SJSA1 (cell line): Measurements from ENCODE around the gene CSNK2B. TPM values are rescaled to one million over a fixed set of nuclear protein-coding genes. Genes with fewer than 3 reads are reported as not detected.

ENCODE experiments used
- DNase-seq, 2 experiments: peaks; one replicate each; pipeline ENCODE4 v3.0.0-alpha.2; 2015 to 2020; ENCODE audit warnings: low spot score in 2 of 2, low read depth in 1 of 2
- H3K27ac ChIP-seq: fragments of 250-450 bp; sonication (Bioruptor Pico); 2 replicates; pipeline ENCODE4 v1.5.1; 2020; ENCODE audit warnings: mild to moderate bottlenecking, moderate library complexity
- H3K27me3 ChIP-seq: fragments of 250-450 bp; sonication (Bioruptor Pico); replicated peaks from 2 replicates; pipeline ENCODE4 v1.5.1; 2020; ENCODE audit warnings: mild to moderate bottlenecking, moderate library complexity
- H3K36me3 ChIP-seq: fragments of 250-450 bp; sonication (Bioruptor Pico); 2 replicates; pipeline ENCODE4 v1.5.1; 2020; ENCODE audit warnings: mild to moderate bottlenecking
- H3K4me1 ChIP-seq: fragments of 250-450 bp; sonication (Bioruptor Pico); replicated peaks from 2 replicates; pipeline ENCODE4 v1.6.1; 2021; ENCODE audit warnings: mild to moderate bottlenecking
- H3K4me3 ChIP-seq: fragments of 250-450 bp; sonication (Bioruptor Pico); 2 replicates; pipeline ENCODE4 v1.5.1; 2020; ENCODE audit warnings: mild to moderate bottlenecking
- H3K9me3 ChIP-seq: fragments of 250-450 bp; sonication (Bioruptor Pico); replicated peaks from 2 replicates; pipeline ENCODE4 v1.5.1; 2020; ENCODE audit warnings: mild to moderate bottlenecking
- total RNA-seq: library from RNA; depleted of rRNA; stranded (reverse); fragments of >200 nt; shearing (Covaris generic); gene quantifications from 2 replicates; pipeline ENCODE4 v1.2.3, GENCODE V29; 2014

The CSNK2B gene
- total RNA-seq, 1 experiment from 2014 or later = 293 TPM

GRCh38 chr6:31645325-31645724 is 20.6 kb upstream of the CSNK2B start:
- Histone ChIP-seq H3K36me3 (peaks cover 91% of the 10 kb centered on the region), H3K4me1 (no peaks in the 10 kb centered on the region), H3K27ac (no peak overlapping the region), H3K27me3 (no peaks in the 10 kb centered on the region), H3K9me3 (no peaks in the 10 kb centered on the region), H3K4me3 (no peak overlapping the region)
- no peak for DNase-seq

GRCh38 chr6:31651602-31652191 is 14.2 kb upstream of the CSNK2B start:
- Histone ChIP-seq H3K9me3 (no peaks in the 10 kb centered on the region), H3K36me3 (peaks cover 43% of the 10 kb centered on the region), H3K27ac (peak overlapping the region; percentile 82), H3K4me1 (peaks cover 12% of the 10 kb centered on the region), H3K4me3 (peak overlapping the region; percentile 57), H3K27me3 (no peaks in the 10 kb centered on the region)
- DNase-seq = no peak

DNA sequence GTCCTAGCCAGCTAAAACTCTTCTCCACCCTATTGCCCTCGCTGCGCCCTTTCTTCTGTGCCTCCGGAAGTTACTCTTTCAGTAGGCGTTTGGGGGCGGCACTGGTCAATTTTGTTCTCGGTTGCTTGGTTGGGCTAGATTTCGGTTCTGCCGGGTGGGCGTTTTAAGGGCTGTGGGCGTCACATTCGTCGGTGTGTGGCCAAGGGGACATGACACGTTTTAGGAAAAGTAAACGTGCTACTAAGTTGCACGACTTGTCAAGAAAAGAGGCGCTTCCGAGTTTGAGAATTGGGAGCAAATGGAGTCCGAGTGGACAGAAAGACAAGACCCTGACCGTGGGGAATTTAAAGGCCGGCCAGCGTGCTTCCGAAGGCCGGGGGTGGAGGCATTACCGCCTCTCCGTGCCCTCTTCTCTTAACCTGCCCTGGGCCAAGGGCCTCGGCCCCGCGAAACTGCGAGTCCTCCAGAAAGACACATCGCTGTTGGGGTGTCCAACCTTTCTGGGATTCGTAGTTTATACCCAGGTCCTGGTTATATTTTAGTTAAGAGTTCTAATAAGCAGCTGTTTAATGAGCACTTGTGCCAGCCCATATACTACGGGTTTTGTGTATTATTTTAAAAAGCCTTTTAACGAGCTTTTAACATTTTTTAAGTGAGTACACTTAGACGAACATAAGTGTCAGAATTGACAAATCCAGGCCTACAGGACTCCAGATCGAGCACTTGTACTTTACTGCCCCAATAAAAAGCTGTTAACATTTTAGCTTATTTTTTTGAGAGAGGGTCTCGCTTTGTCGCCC is 12.8 kb upstream of the CSNK2B start:
- peaks cover 40% of the 10 kb centered on the region for H3K36me3 ChIP-seq
- H3K27ac ChIP-seq = peak overlapping the region; percentile 82
- peaks cover 12% of the 10 kb centered on the region for H3K4me1 ChIP-seq
- peak; percentile 92 to 99 for DNase-seq
- no peaks in the 10 kb centered on the region for H3K27me3 ChIP-seq
- H3K9me3 ChIP-seq = no peaks in the 10 kb centered on the region
- H3K4me3 ChIP-seq = peak overlapping the region; percentile 57

GRCh38 chr6:31654574-31655348 is 11.1 kb upstream of the CSNK2B start:
- Histone ChIP-seq H3K27me3 (no peaks in the 10 kb centered on the region), H3K4me1 (peaks cover 21% of the 10 kb centered on the region), H3K27ac (no peak overlapping the region), H3K4me3 (no peak overlapping the region), H3K36me3 (peaks cover 34% of the 10 kb centered on the region), H3K9me3 (no peaks in the 10 kb centered on the region)
- no peak for DNase-seq

GRCh38 chr6:31655349-31656237 is 10.3 kb upstream of the CSNK2B start, which contains the start of gene APOM:
TSS of gene APOM (plus strand) at chr6:31655894. CDS start at chr6:31655967, 73 bp downstream.
- no peaks in the 10 kb centered on the region for H3K27me3 ChIP-seq
- H3K36me3 ChIP-seq = peaks cover 29% of the 10 kb centered on the region
- H3K4me1 ChIP-seq = peaks cover 24% of the 10 kb centered on the region
- no peak for DNase-seq
- no peak within 1 kb of the TSS for H3K4me3 ChIP-seq
- H3K27ac ChIP-seq = no peak within 1 kb of the TSS
- H3K9me3 ChIP-seq = no peaks in the 10 kb centered on the region

DNA sequence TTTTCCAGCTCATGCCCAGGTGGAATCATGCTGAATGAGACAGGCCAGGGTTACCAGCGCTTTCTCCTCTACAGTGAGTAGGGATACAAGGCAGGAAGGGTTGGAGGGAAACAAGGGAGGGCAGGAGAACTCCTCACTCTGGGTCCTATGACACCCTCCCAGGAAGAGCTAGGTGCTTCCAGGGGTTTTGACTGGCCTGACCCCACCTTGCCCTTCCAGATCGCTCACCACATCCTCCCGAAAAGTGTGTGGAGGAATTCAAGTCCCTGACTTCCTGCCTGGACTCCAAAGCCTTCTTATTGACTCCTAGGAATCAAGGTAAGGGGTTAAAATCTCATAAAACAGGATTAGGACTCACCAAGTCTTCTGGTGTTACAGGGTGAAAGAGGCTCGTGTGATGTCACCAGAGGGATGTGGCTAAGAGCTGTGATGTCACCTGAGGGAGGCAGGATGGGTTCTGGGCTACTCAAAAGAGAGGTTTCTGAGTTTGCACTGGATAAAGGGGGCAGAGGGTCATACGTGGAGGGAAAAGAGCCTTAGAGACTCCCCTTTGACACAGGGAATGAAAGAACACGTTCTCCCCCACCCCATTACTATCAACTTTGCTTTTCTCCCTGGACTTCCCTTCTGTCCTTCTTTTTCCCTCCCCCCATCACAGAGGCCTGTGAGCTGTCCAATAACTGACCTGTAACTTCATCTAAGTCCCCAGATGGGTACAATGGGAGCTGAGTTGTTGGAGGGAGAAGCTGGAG is 8.3 kb upstream of the CSNK2B start:
- H3K36me3 ChIP-seq = peaks cover 29% of the 10 kb centered on the region
- H3K27me3 ChIP-seq = no peaks in the 10 kb centered on the region
- DNase-seq = no peak
- H3K27ac ChIP-seq = no peak overlapping the region
- H3K4me1 ChIP-seq = peaks cover 25% of the 10 kb centered on the region
- H3K4me3 ChIP-seq = no peak overlapping the region
- H3K9me3 ChIP-seq = no peaks in the 10 kb centered on the region

GRCh38 chr6:31658158-31658688 is 7.7 kb upstream of the CSNK2B start:
- H3K27me3 ChIP-seq = no peaks in the 10 kb centered on the region
- no peaks in the 10 kb centered on the region for H3K9me3 ChIP-seq
- H3K4me1 ChIP-seq = peaks cover 25% of the 10 kb centered on the region
- no peak for DNase-seq
- H3K27ac ChIP-seq = no peak overlapping the region
- H3K4me3 ChIP-seq = no peak overlapping the region
- H3K36me3 ChIP-seq = peaks cover 30% of the 10 kb centered on the region

DNA sequence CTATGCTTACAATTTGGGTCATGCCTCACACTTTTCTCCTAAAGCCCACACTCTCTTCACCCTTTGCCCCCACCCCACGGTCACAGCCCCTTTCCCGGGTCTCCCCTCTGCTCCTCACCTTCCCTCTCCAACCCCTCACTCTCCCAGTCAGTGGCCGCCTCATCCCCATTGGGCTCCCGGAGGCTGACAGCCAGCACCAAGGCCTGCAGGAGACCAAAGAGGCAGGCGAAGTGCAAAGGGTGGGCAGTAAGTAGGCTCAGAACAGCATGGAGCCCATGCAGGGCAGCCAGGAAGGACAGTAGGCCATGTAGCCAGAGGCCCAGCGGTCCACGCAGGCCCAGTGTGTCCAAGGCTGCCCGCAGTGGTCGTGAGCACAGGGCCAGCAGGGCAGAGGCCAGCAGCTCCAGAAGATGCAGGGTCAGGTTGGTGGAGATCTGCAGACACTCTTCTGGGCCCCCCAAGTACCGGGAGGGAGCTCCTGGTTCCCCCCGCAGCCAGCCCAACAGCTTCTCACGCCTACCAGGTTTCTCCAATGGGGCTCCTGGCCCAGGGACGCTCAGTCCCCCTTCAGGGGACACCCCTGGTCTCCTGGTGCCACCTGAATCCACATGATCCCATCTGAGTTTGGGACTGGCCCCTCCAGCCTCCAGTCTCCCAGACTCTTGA is 6.8 kb upstream of the CSNK2B start:
- Histone ChIP-seq H3K27ac (no peak overlapping the region), H3K27me3 (no peaks in the 10 kb centered on the region), H3K9me3 (no peaks in the 10 kb centered on the region), H3K36me3 (peaks cover 36% of the 10 kb centered on the region), H3K4me3 (peak overlapping the region; percentile 56), H3K4me1 (peaks cover 28% of the 10 kb centered on the region)
- no peak for DNase-seq

DNA sequence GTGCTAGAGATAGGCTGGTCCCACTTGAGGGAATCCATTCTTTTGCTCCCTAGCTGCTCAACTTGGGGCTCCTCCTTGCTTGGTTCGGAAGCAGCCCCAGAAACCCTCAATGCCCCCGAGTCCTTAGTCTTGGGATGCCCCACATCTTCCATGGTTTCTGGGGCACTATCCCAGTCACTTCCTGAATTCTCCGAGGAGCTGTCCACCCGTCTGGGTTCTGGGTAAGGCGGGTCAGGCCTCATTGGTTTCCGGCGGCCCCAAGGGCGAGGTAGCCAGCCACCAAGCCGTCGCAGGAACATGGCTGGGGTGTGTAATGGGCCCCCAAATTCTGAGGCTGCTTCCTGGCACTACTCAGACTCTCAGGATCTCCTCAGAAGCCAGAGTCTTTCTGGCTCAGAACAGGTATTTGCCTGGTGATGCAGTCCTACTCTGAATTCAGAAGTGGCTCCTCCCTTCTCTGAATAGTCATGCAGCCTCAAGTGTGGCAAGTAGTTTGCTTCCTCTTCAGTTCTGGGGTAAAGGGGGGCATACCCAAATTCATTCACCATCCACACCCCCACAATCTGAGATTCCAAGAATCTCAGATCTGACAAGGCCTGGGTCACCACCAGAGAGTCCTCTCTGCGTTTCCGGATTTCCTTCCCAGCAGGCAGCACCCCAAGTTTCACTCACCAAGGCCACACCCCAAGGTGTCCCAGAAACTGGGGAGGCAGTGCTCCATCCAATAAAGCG is 6.1 kb upstream of the CSNK2B start:
- Histone ChIP-seq H3K36me3 (peaks cover 36% of the 10 kb centered on the region), H3K4me3 (peak overlapping the region; percentile 56), H3K27ac (peak overlapping the region; percentile 30; the same call in 1 of the 2 replicates), H3K4me1 (peaks cover 33% of the 10 kb centered on the region), H3K9me3 (no peaks in the 10 kb centered on the region), H3K27me3 (no peaks in the 10 kb centered on the region)
- peak in 1 of 2 experiments; percentile 35 for DNase-seq

- DNase-seq = peak; percentile 64 to 84
- Histone ChIP-seq H3K4me1 (peaks cover 33% of the 10 kb centered on the region), H3K27ac (peak within 1 kb of the TSS; percentile 30; the same call in 1 of the 2 replicates), H3K4me3 (peak within 1 kb of the TSS; percentile 56), H3K27me3 (no peaks in the 10 kb centered on the region), H3K36me3 (peaks cover 36% of the 10 kb centered on the region), H3K9me3 (no peaks in the 10 kb centered on the region)
Observed at GRCh38 chr6:31660381-31661261, 5.3 kb upstream of the CSNK2B start, which contains the start of gene C6orf47. TSS of gene C6orf47 (minus strand) at chr6:31660778. CDS start at chr6:31659947, 831 bp downstream.
